Measurements from ENCODE around the gene BRSK1. TPM values are rescaled to one million over a fixed set of nuclear protein-coding genes. Genes with fewer than 3 reads are reported as not detected.

Gene BRSK1
- total RNA-seq, 6 donors from 2014 or later = 1.0 to 2.7 (median 1.1) TPM; not detected in 1

DNA sequence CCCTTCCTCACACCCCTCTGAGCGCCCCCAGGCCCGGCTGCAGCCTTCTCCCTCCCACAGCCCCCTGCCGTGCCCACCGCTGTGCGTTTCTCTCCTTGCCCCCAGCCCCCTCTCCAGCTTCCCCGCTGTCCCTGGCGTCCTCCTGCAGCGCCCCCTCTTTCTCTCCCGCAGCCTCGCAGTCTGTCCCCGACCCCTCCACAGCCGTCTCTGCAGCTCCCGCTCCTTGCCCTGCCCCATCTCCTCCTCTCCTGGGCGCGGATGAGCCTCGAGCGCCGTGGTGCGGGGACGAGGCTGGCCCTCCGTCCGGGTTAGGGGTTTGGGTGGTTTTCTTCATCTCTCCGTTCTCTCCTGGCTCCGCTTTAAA lies 57.0 kb downstream of the BRSK1 start:
- peak overlapping the region; percentile 89 to 94 (median 91) for H3K27ac ChIP-seq
- DNase-seq (peak in 1 of 2 donors; percentile 74), ATAC-seq (ENCODE audit: low FRiP score in 2 of 2) (no peak)
- H3K4me1 ChIP-seq = peaks cover 17 to 26% (median 20%) of the 10 kb centered on the region in 4 donors
- H3K4me3 ChIP-seq = peak overlapping the region; percentile 71 to 87 (median 80)
- no peak for TF ChIP-seq EP300 (IDR thresholded peaks at IDR 0.05)
- no peak for TF ChIP-seq POLR2AphosphoS5 (IDR thresholded peaks at IDR 0.05)
- no peak for TF ChIP-seq POLR2A (IDR thresholded peaks at IDR 0.05)
- TF ChIP-seq, protein P1, sequence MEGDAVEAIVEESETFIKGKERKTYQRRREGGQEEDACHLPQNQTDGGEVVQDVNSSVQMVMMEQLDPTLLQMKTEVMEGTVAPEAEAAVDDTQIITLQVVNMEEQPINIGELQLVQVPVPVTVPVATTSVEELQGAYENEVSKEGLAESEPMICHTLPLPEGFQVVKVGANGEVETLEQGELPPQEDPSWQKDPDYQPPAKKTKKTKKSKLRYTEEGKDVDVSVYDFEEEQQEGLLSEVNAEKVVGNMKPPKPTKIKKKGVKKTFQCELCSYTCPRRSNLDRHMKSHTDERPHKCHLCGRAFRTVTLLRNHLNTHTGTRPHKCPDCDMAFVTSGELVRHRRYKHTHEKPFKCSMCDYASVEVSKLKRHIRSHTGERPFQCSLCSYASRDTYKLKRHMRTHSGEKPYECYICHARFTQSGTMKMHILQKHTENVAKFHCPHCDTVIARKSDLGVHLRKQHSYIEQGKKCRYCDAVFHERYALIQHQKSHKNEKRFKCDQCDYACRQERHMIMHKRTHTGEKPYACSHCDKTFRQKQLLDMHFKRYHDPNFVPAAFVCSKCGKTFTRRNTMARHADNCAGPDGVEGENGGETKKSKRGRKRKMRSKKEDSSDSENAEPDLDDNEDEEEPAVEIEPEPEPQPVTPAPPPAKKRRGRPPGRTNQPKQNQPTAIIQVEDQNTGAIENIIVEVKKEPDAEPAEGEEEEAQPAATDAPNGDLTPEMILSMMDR (IDR thresholded peaks at IDR 0.05) = no peak
- H3K9me3 ChIP-seq = no peaks in the 10 kb centered on the region
- WGBS, 2 donors = 1 to 4% methylated on average over 16 to 22 of the region's 24 CpGs
- no peaks in the 10 kb centered on the region for H3K27me3 ChIP-seq
- peaks cover 0 to 25% (median 15%) of the 10 kb centered on the region in 4 donors for H3K36me3 ChIP-seq

DNA sequence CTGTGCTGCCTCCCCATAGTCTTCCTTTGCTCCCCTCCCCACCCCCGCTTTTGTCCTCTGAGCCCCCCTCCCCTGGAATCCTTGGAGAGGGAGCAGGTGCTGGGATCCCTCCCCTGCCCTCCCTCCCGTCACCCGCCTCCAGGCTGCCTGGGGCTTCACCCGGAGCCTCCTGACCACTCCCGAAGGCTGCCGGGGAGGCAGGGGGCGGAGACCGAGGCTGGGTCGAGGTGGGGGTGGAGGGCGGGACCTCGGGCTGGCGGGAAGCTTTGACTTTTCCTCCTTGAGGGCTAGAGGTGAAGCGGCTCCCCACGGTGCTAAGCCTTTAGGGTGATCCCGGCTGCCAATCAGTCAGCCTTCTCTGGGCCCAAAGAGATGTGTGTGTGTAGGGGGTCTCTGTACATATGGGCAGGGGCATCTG lies 57.4 kb downstream of the BRSK1 start:
- H3K9me3 ChIP-seq = no peaks in the 10 kb centered on the region
- ATAC-seq (ENCODE audit: low FRiP score in 2 of 2) = peak in 1 of 2 donors; percentile 31
- H3K4me3 ChIP-seq = peak overlapping the region in 3 of 4 donors; percentile 77 to 87 (median 84)
- H3K36me3 ChIP-seq = peaks cover 0 to 25% (median 15%) of the 10 kb centered on the region in 4 donors
- no peaks in the 10 kb centered on the region for H3K27me3 ChIP-seq
- TF ChIP-seq EP300 (IDR thresholded peaks at IDR 0.05) (no peak), POLR2AphosphoS5 (IDR thresholded peaks at IDR 0.05) (peak in 1 of 2 donors; percentile 21)
- peak; percentile 83 to 90 for DNase-seq
- peaks cover 17 to 26% (median 20%) of the 10 kb centered on the region in 4 donors for H3K4me1 ChIP-seq
- WGBS, 2 donors = 9 to 10% methylated on average over 3 to 5 of the region's 15 CpGs
- H3K27ac ChIP-seq = peak overlapping the region in 2 of 4 donors; percentile 92 to 94

DNA sequence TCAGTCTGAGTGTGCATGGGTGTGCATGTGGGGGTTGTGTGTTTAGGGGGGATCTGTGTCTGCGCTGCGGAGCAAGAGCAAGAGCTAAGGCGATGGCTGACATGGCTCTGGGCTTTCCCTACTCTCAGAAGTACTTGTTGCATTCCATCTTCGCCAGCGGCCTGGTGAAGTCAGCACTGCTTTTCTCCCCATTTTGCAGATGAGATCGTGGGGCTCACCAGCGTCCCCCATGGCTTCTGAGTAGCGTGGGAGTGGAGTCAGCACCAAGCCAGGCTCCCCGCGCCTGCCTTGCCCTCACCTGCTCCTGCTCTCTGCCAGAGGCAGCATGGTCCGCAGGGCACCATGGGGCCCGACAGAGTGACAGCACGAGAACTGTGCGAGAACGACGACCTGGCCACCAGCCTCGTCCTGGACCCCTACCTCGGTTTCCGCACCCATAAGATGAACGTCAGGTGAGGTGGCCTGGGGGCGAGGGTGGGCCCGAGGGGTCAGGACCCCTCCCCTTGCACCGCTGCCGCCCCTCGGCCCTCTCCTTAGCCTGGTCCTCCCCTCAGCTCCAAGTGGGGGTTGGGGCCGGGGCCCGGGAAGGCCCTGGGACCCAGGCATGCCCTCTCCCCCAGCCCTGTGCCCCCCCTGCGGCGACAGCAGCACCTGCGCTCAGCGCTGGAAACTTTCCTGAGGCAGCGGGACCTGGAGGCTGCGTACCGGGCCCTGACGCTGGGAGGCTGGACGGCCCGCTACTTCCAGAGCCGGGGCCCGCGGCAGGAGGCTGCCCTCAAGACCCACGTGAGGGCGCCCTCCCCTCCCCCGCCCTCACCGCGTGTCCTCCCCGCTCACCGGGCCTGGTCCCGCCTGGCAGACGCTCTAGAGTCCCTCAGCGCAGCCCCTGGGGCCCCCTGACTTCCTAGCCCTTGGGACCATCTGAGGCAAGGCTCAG lies 58.1 kb downstream of the BRSK1 start:
- Histone ChIP-seq H3K27ac (no peak overlapping the region), H3K4me1 (peaks cover 17 to 26% (median 20%) of the 10 kb centered on the region in 4 donors), H3K9me3 (no peaks in the 10 kb centered on the region), H3K36me3 (peaks cover 0 to 30% (median 18%) of the 10 kb centered on the region in 4 donors), H3K27me3 (no peaks in the 10 kb centered on the region), H3K4me3 (peak overlapping the region in 1 of 4 donors; percentile 84)
- WGBS, 2 donors = 84 to 86% methylated on average over 24 to 33 of the region's 50 CpGs
- peak in 1 of 2 donors; percentile 79 for DNase-seq
- no peak for ATAC-seq (ENCODE audit: low FRiP score in 2 of 2)
- no peak for TF ChIP-seq EP300 (IDR thresholded peaks at IDR 0.05)
- TF ChIP-seq POLR2AphosphoS5 (IDR thresholded peaks at IDR 0.05) = no peak
- no peak for TF ChIP-seq POLR2A (IDR thresholded peaks at IDR 0.05)
- TF ChIP-seq, protein P1 (IDR thresholded peaks at IDR 0.05) = no peak

DNA sequence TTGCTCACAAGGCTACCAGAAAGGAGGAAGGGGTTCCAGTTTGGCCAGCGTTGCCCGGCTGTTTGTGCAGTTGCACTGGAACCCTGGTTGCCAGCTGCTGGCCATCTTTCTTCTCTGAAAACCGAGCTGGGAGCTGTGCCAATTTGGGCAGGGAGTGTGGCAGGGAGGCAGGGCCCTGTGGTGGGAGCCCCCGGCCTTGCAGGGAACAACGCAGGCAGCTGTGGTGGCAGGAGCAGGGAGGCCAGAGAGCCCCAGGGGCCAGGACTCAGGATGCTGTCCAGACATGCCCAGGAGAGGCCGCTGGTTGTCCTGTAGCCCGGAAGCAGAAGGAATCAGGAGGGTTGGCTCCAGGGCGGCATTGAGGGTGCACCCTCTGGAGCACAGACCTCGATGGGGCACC lies 60.6 kb downstream of the BRSK1 start:
- no peak for DNase-seq
- Histone ChIP-seq H3K4me3 (no peak overlapping the region), H3K4me1 (peaks cover 14 to 24% (median 19%) of the 10 kb centered on the region in 4 donors), H3K27me3 (no peaks in the 10 kb centered on the region), H3K27ac (no peak overlapping the region), H3K36me3 (peaks cover 0 to 37% (median 21%) of the 10 kb centered on the region in 4 donors), H3K9me3 (no peaks in the 10 kb centered on the region)
- TF ChIP-seq, protein P1 (IDR thresholded peaks at IDR 0.05) = no peak
- TF ChIP-seq POLR2AphosphoS5 (IDR thresholded peaks at IDR 0.05) (no peak), EP300 (IDR thresholded peaks at IDR 0.05) (no peak), POLR2A (IDR thresholded peaks at IDR 0.05) (no peak)
- no peak for ATAC-seq (ENCODE audit: low FRiP score in 2 of 2)
- whole genome bisulfite sequencing, 2 donors = 80 to 89% methylated on average over 7 to 9 of the region's 9 CpGs

DNA sequence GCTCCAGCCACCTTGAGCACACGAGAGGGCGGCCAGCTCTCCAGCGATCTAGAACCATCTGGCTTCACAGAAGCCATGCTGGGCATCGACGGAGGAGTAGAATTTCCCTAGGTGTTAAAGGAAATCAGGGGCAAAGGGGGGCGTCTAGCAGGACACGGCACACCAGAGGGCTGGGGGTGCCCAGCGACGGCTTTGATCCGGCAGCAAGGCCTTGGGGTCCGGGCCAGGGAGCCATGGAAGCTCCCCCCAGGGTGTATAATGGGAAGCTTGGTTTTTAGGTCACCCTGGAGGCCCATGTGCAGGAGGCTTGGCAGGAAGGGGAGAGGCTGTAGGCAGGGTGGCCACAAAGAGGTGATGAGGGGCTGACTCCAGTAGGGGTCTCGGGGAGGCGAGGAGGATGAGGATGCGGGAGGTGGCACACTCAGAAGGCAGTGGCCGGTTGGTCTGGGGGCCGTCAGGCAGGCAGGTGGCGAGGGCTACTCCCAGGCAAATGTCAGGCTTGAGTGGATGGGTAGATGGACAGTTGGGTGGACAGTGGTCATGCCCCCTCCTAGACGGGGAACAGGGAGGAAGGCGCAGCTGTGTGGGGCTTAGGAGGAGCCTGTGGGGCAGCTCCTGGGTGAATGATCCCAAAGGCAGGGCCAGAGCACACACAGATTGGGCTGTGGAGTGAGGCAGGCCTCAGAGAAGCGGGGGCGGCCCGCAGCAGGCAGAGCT lies 61.5 kb downstream of the BRSK1 start:
- Histone ChIP-seq H3K36me3 (peaks cover 0 to 37% (median 21%) of the 10 kb centered on the region in 4 donors), H3K27ac (no peak overlapping the region), H3K9me3 (no peaks in the 10 kb centered on the region), H3K27me3 (no peaks in the 10 kb centered on the region), H3K4me3 (no peak overlapping the region), H3K4me1 (peaks cover 13 to 23% (median 16%) of the 10 kb centered on the region in 4 donors)
- no peak for TF ChIP-seq EP300 (IDR thresholded peaks at IDR 0.05)
- TF ChIP-seq, protein P1 (IDR thresholded peaks at IDR 0.05) = no peak
- no peak for TF ChIP-seq POLR2AphosphoS5 (IDR thresholded peaks at IDR 0.05)
- ATAC-seq (ENCODE audit: low FRiP score in 2 of 2) (no peak), DNase-seq (no peak)
- 86 to 90% methylated on average over 22 of the region's 22 CpGs for whole genome bisulfite sequencing, 2 donors
